SK-N-SH treated with all-trans-retinoic acid at 6 μM for 48 hours (cell line): ENCODE data around the gene KRTAP20-3.
A peak's percentile ranks its signal among the peaks of the same experiment; 100 is the strongest.

Experiments used
- ATAC-seq: fragments of 200-7000 bp; cut with Tn5 transposase; 3 replicates; pipeline ENCODE4 v1.9.1; 2020; ENCODE audit warnings: mild to moderate bottlenecking, moderate library complexity
- ARNTL ChIP-seq: fragments of 450-650 bp; formaldehyde crosslinking; IDR thresholded peaks from 2 replicates; pipeline ENCODE4 v1.5.0; 2020; ENCODE audit warnings: low read depth, mild to moderate bottlenecking, moderate library complexity, borderline replicate concordance
- BACH2 ChIP-seq: fragments of 250-450 bp; sonication (Bioruptor Pico); IDR thresholded peaks from 2 replicates; pipeline ENCODE4 v1.9.0; 2021; ENCODE audit warnings: mild to moderate bottlenecking, borderline replicate concordance
- CREB5 ChIP-seq: fragments of 250-450 bp; sonication (Bioruptor Pico); IDR thresholded peaks from 2 replicates; pipeline ENCODE4 v1.5.1; 2020; ENCODE audit warnings: low read depth, mild to moderate bottlenecking, moderate library complexity
- CSDC2 ChIP-seq: fragments of 250-450 bp; sonication (Bioruptor Pico); IDR thresholded peaks from 2 replicates; pipeline ENCODE4 v1.5.0; 2020; ENCODE audit warnings: mild to moderate bottlenecking, moderate library complexity
- CSRNP3 ChIP-seq: fragments of 250-450 bp; sonication (Bioruptor Pico); IDR thresholded peaks from 2 replicates; pipeline ENCODE4 v1.5.1; 2021; ENCODE audit warnings: mild to moderate bottlenecking, moderate library complexity
- ESRRG ChIP-seq: fragments of 250-450 bp; sonication (Bioruptor Pico); IDR thresholded peaks from 2 replicates; pipeline ENCODE4 v1.6.1; 2021; ENCODE audit warnings: mild to moderate bottlenecking
- GLIS3 ChIP-seq: fragments of 250-450 bp; sonication (Bioruptor Pico); IDR thresholded peaks from 2 replicates; pipeline ENCODE4 v1.5.0; 2020; ENCODE audit warnings: mild to moderate bottlenecking, moderate library complexity
- ISL1 ChIP-seq: fragments of 250-450 bp; sonication (Bioruptor Pico); IDR thresholded peaks from 2 replicates; pipeline ENCODE4 v2.1.2; 2022; ENCODE audit warnings: mild to moderate bottlenecking, moderate library complexity
- OSR1 ChIP-seq: fragments of 250-450 bp; sonication (Bioruptor Pico); IDR thresholded peaks from 2 replicates; pipeline ENCODE4 v1.8.0; 2022; ENCODE audit warnings: moderate library complexity, mild to moderate bottlenecking, inconsistent platforms
- PATZ1 ChIP-seq: fragments of 250-450 bp; sonication (Bioruptor Pico); IDR thresholded peaks from 2 replicates; pipeline ENCODE4 v1.8.0; 2020; ENCODE audit warnings: mild to moderate bottlenecking, moderate library complexity, borderline replicate concordance
- POU6F1 ChIP-seq: fragments of 250-450 bp; sonication (Bioruptor Pico); IDR thresholded peaks from 2 replicates; pipeline ENCODE4 v1.8.0; 2021; ENCODE audit warnings: low read depth, mild to moderate bottlenecking, moderate library complexity, borderline replicate concordance
- RARB ChIP-seq: fragments of 250-450 bp; sonication (Bioruptor Pico); IDR thresholded peaks from 2 replicates; pipeline ENCODE4 v1.8.0; 2021; ENCODE audit warnings: mild to moderate bottlenecking, moderate library complexity
- SNAI2 ChIP-seq: fragments of 250-450 bp; sonication (Bioruptor Pico); IDR thresholded peaks from 2 replicates; pipeline ENCODE4 v1.5.0; 2020; ENCODE audit warnings: mild to moderate bottlenecking, moderate library complexity
- TCF4 ChIP-seq: fragments of 250-450 bp; sonication (Bioruptor Pico); IDR thresholded peaks from 2 replicates; pipeline ENCODE4 v1.8.0; 2021; ENCODE audit warnings: mild to moderate bottlenecking, moderate library complexity, borderline replicate concordance
- TOX ChIP-seq: fragments of 250-450 bp; sonication (Bioruptor Pico); IDR thresholded peaks from 2 replicates; pipeline ENCODE4 v1.8.0; 2021; ENCODE audit warnings: mild to moderate bottlenecking, moderate library complexity, borderline replicate concordance
- ZC3H10 ChIP-seq: fragments of 250-450 bp; sonication (Bioruptor Pico); IDR thresholded peaks from 2 replicates; pipeline ENCODE4 v1.5.1; 2021; ENCODE audit warnings: mild to moderate bottlenecking, moderate library complexity
- ZFP30 ChIP-seq: fragments of 450-650 bp; formaldehyde crosslinking; IDR thresholded peaks from 2 replicates; pipeline ENCODE4 v1.5.0; 2022; ENCODE audit warnings: mild to moderate bottlenecking, moderate library complexity
- ZNF565 ChIP-seq: fragments of 450-650 bp; formaldehyde crosslinking; conservative IDR thresholded peaks from 2 replicates; pipeline ENCODE4 v1.5.0; 2020; ENCODE audit warnings: low read depth, mild to moderate bottlenecking, moderate library complexity
- ZNF70 ChIP-seq: fragments of 450-650 bp; formaldehyde crosslinking; IDR thresholded peaks from 2 replicates; pipeline ENCODE4 v1.5.0; 2020; ENCODE audit warnings: mild to moderate bottlenecking, moderate library complexity
- TF ChIP-seq, protein P1 (sequence below): fragments of 250-450 bp; sonication (Bioruptor Pico); IDR thresholded peaks from 2 replicates; pipeline ENCODE4 v1.5.0; 2020; ENCODE audit warnings: mild to moderate bottlenecking, moderate library complexity

Gene KRTAP20-3

DNA sequence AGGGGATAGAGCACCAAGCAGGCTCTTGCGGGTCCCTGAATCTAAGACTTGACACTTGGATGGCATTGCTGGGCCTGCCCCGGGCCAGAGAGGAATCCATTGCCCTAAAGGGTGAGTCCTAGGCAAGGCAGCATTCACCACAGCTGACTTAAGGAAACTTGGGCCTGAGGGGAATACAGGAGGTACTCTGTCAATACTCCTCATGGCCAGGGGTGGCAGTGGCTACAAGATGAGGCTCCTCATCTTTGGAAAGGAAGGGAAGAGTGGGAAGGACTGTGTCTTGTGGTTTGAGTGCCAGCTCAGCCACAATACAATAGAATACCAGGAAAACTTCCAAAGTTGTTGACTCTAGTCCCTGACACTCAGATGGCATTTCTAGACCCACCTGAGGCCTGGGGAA is 36.7 kb upstream of the KRTAP20-3 start:
- ATAC-seq: 0 out of 3 replicates have a peak, but pooled peaks have one; percentile 38
- TF ChIP-seq ARNTL (CRISPR knock-in tag): no peak
- TF ChIP-seq PATZ1 (CRISPR knock-in tag): no peak
- TF ChIP-seq POU6F1: no peak
- TF ChIP-seq TOX (CRISPR knock-in tag): no peak
- TF ChIP-seq CSRNP3 (CRISPR knock-in tag): no peak
- TF ChIP-seq ESRRG (CRISPR knock-in tag): no peak
- TF ChIP-seq ZNF70: no peak
- no peak for TF ChIP-seq ISL1 (CRISPR knock-in tag)
- no peak for TF ChIP-seq ZNF565 (CRISPR knock-in tag)
- TF ChIP-seq, protein P1, sequence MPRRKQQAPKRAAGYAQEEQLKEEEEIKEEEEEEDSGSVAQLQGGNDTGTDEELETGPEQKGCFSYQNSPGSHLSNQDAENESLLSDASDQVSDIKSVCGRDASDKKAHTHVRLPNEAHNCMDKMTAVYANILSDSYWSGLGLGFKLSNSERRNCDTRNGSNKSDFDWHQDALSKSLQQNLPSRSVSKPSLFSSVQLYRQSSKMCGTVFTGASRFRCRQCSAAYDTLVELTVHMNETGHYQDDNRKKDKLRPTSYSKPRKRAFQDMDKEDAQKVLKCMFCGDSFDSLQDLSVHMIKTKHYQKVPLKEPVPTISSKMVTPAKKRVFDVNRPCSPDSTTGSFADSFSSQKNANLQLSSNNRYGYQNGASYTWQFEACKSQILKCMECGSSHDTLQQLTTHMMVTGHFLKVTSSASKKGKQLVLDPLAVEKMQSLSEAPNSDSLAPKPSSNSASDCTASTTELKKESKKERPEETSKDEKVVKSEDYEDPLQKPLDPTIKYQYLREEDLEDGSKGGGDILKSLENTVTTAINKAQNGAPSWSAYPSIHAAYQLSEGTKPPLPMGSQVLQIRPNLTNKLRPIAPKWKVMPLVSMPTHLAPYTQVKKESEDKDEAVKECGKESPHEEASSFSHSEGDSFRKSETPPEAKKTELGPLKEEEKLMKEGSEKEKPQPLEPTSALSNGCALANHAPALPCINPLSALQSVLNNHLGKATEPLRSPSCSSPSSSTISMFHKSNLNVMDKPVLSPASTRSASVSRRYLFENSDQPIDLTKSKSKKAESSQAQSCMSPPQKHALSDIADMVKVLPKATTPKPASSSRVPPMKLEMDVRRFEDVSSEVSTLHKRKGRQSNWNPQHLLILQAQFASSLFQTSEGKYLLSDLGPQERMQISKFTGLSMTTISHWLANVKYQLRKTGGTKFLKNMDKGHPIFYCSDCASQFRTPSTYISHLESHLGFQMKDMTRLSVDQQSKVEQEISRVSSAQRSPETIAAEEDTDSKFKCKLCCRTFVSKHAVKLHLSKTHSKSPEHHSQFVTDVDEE (CRISPR knock-in tag): no peak
- TF ChIP-seq ZC3H10 (CRISPR knock-in tag): no peak
- no peak for TF ChIP-seq TCF4 (CRISPR knock-in tag)

- no peak for TF ChIP-seq PATZ1 (CRISPR knock-in tag)
- no peak for TF ChIP-seq ISL1 (CRISPR knock-in tag)
- no peak for TF ChIP-seq BACH2
- TF ChIP-seq ZFP30 (CRISPR knock-in tag): no peak
- TF ChIP-seq POU6F1: no peak
- no peak for TF ChIP-seq ESRRG (CRISPR knock-in tag)
- no peak for TF ChIP-seq CREB5 (CRISPR knock-in tag)
- no peak for TF ChIP-seq ARNTL (CRISPR knock-in tag)
- TF ChIP-seq ZC3H10 (CRISPR knock-in tag): no peak
- TF ChIP-seq SNAI2 (CRISPR knock-in tag): no peak
- no peak for TF ChIP-seq CSDC2
- TF ChIP-seq, protein P1 (CRISPR knock-in tag): no peak
- TF ChIP-seq GLIS3: no peak
- TF ChIP-seq RARB (CRISPR knock-in tag): no peak
- TF ChIP-seq TOX (CRISPR knock-in tag): no peak
- TF ChIP-seq OSR1 (CRISPR knock-in tag): no peak
- TF ChIP-seq CSRNP3 (CRISPR knock-in tag): no peak
- ATAC-seq: no peak
Measured at GRCh38 chr21:30612132-30612531, 30.5 kb upstream of the KRTAP20-3 start.
